GM18526 (cell line): ENCODE data around the gene SFXN4.

Source experiments
- POLR2A ChIP-seq: IDR thresholded peaks from 3 replicates; pipeline ENCODE4 v1.6.1; 2011; ENCODE audit not compliant: insufficient read length; ENCODE audit errors: extremely low read depth

Gene SFXN4

GRCh38 chr10:119131512-119132240, 33.8 kb downstream of the SFXN4 start:
- TF ChIP-seq POLR2A, result no peak

- TF ChIP-seq POLR2A, result no peak
Measured at GRCh38 chr10:119129721-119130120, 35.8 kb downstream of the SFXN4 start.

GRCh38 chr10:119125942-119126341, 39.6 kb downstream of the SFXN4 start:
- no peak for TF ChIP-seq POLR2A

- TF ChIP-seq POLR2A, result no peak
Measured at GRCh38 chr10:119120875-119121274, 44.6 kb downstream of the SFXN4 start.

- TF ChIP-seq POLR2A, result no peak
Measured at GRCh38 chr10:119120413-119120867, 45.1 kb downstream of the SFXN4 start.

GRCh38 chr10:119119400-119119799, 46.1 kb downstream of the SFXN4 start:
- no peak for TF ChIP-seq POLR2A

GRCh38 chr10:119118231-119118630, 47.3 kb downstream of the SFXN4 start:
- no peak for TF ChIP-seq POLR2A

GRCh38 chr10:119116326-119116951, 49.1 kb downstream of the SFXN4 start:
- no peak for TF ChIP-seq POLR2A

- no peak for TF ChIP-seq POLR2A
Measured at GRCh38 chr10:119115926-119116325, 49.6 kb downstream of the SFXN4 start.

- no peak for TF ChIP-seq POLR2A
Measured at GRCh38 chr10:119113751-119114732, 51.5 kb downstream of the SFXN4 start.

- no peak for TF ChIP-seq POLR2A
Measured at GRCh38 chr10:119112056-119112455, 53.5 kb downstream of the SFXN4 start.

GRCh38 chr10:119105155-119105554, 60.4 kb downstream of the SFXN4 start:
- no peak for TF ChIP-seq POLR2A

- no peak for TF ChIP-seq POLR2A
Measured at GRCh38 chr10:119104654-119105015, 60.9 kb downstream of the SFXN4 start.

- peak; percentile 84 for TF ChIP-seq POLR2A
Measured at GRCh38 chr10:119103903-119104653, 61.4 kb downstream of the SFXN4 start, which contains the start of gene DENND10. TSS of gene DENND10 (plus strand) at chr10:119104113. CDS start at chr10:119104143, 30 bp downstream.
